HepG2 (cell line): ENCODE data around the gene SURF1. TPM values are rescaled to one million over a fixed set of nuclear protein-coding genes. Genes with fewer than 3 reads are reported as not detected.

Experiments used
- CC2D1A ChIP-seq: sonication (generic); formaldehyde crosslinking; IDR thresholded peaks from 2 replicates; pipeline ENCODE4 v1.8.1; 2023; ENCODE audit warnings: mild to moderate bottlenecking, missing genetic modification reagents
- ELF1 ChIP-seq: sonication (generic); formaldehyde crosslinking; IDR thresholded peaks from 2 replicates; pipeline ENCODE4 v1.4.0; 2020; ENCODE audit warnings: missing genetic modification reagents
- EZH2 ChIP-seq: conservative IDR thresholded peaks from 2 replicates; pipeline ENCODE4 v1.6.1; 2012; ENCODE audit warnings: mild to moderate bottlenecking, low read depth, low read length, moderate library complexity
- FOXO4 ChIP-seq: sonication (generic); formaldehyde crosslinking; conservative IDR thresholded peaks from 2 replicates; pipeline ENCODE4 v1.8.1; 2023; ENCODE audit warnings: missing genetic modification reagents
- HNRNPL ChIP-seq: fragments of 200-400 bp; formaldehyde crosslinking; IDR thresholded peaks from 2 replicates; pipeline ENCODE4 v1.6.1; 2017; ENCODE audit warnings: mild to moderate bottlenecking, low read depth, low read length
- KLF15 ChIP-seq: sonication (generic); formaldehyde crosslinking; IDR thresholded peaks from 2 replicates; pipeline ENCODE4 v1.8.1; 2023; ENCODE audit warnings: borderline replicate concordance, mild to moderate bottlenecking, inconsistent platforms, missing genetic modification reagents, mixed read lengths
- MAF1 ChIP-seq: sonication (generic); formaldehyde crosslinking; IDR thresholded peaks from 2 replicates; pipeline ENCODE4 v1.5.0; 2020; ENCODE audit warnings: missing genetic modification reagents, borderline replicate concordance
- MAFF ChIP-seq: IDR thresholded peaks from 2 replicates; pipeline ENCODE4 v1.6.1; 2011; ENCODE audit warnings: low read depth, low read length, improper control_type of control experiment
- MAFG ChIP-seq: sonication (generic); formaldehyde crosslinking; IDR thresholded peaks from 2 replicates; pipeline ENCODE4 v1.5.1; 2020; ENCODE audit warnings: mild to moderate bottlenecking, missing genetic modification reagents
- NONO ChIP-seq, 2 experiments: fragments of 450-650 bp in 1 of 2; sonication (generic) in 1 of 2; formaldehyde crosslinking in 1 of 2; IDR thresholded peaks in 1 of 2; conservative IDR thresholded peaks in 1 of 2; 2 replicates each; pipeline versions ENCODE4 v1.6.1 to v1.8.0; 2017 to 2022; ENCODE audit warnings: mild to moderate bottlenecking in 1 of 2, missing genetic modification reagents in 1 of 2, moderate library complexity in 1 of 2
- PRDM10 ChIP-seq: sonication (generic); formaldehyde crosslinking; IDR thresholded peaks from 2 replicates; pipeline ENCODE4 v1.4.0; 2020; ENCODE audit warnings: low read depth, missing genetic modification reagents
- TGIF2 ChIP-seq: IDR thresholded peaks from 2 replicates; pipeline ENCODE4 v1.6.1; 2016; ENCODE audit warnings: control low read depth, missing compliant biosample characterization
- TRAFD1 ChIP-seq: sonication (generic); formaldehyde crosslinking; IDR thresholded peaks from 2 replicates; pipeline ENCODE4 v1.5.1; 2020; ENCODE audit warnings: missing genetic modification reagents, mild to moderate bottlenecking, borderline replicate concordance
- U2AF1 ChIP-seq: fragments of 200-400 bp; formaldehyde crosslinking; optimal IDR thresholded peaks from 2 replicates; pipeline ENCODE3; 2017; ENCODE audit warnings: mild to moderate bottlenecking, low read depth, low read length
- UBTF ChIP-seq: sonication (generic); formaldehyde crosslinking; IDR thresholded peaks from 2 replicates; pipeline ENCODE4 v1.4.0; 2020; ENCODE audit warnings: mild to moderate bottlenecking, missing genetic modification reagents
- ZFX ChIP-seq: sonication (generic); formaldehyde crosslinking; IDR thresholded peaks from 2 replicates; pipeline ENCODE4 v1.4.0; 2020; ENCODE audit warnings: mild to moderate bottlenecking, low read depth, missing genetic modification reagents, moderate library complexity
- ZNF17 ChIP-seq: sonication (generic); formaldehyde crosslinking; IDR thresholded peaks from 2 replicates; pipeline ENCODE4 v1.5.0; 2020; ENCODE audit warnings: mild to moderate bottlenecking, missing genetic modification reagents
- ZNF296 ChIP-seq: sonication (generic); formaldehyde crosslinking; conservative IDR thresholded peaks from 2 replicates; pipeline ENCODE4 v1.5.0; 2020; ENCODE audit warnings: mild to moderate bottlenecking, missing genetic modification reagents
- ZNF775 ChIP-seq: sonication (generic); formaldehyde crosslinking; IDR thresholded peaks from 2 replicates; pipeline ENCODE4 v1.4.0; 2020; ENCODE audit warnings: missing genetic modification reagents, mild to moderate bottlenecking, moderate library complexity, borderline replicate concordance
- ZNF839 ChIP-seq: sonication (generic); formaldehyde crosslinking; IDR thresholded peaks from 2 replicates; pipeline ENCODE4 v1.4.0; 2020; ENCODE audit warnings: missing genetic modification reagents, mild to moderate bottlenecking, borderline replicate concordance
- ZNF850 ChIP-seq: sonication (generic); formaldehyde crosslinking; conservative IDR thresholded peaks from 2 replicates; pipeline ENCODE4 v1.9.0; 2021; ENCODE audit warnings: mild to moderate bottlenecking, missing genetic modification reagents
- polyA plus RNA-seq, 8 experiments: library from polyadenylated mRNA; depleted of rRNA in 3 of 8; stranded (reverse) in 7 of 8; unstranded in 1 of 8; fragments of >200 nt; fragmentation: Illumina TruSeq in 4 of 8; extraction: Trizol in 4 of 8; gene quantifications; 2 replicates each; pipeline versions ENCODE4 v1.2.1 to v1.2.3, GENCODE V29; 2011 to 2016; ENCODE audit warnings: low read depth in 4 of 8, missing spikeins in 1 of 8, mixed read lengths in 1 of 8; ENCODE audit not compliant: insufficient read depth in 1 of 8
- total RNA-seq, 5 experiments: library from RNA; depleted of rRNA; stranded (reverse); fragments of >200 nt; fragmentation: Illumina TruSeq; extraction: Trizol; gene quantifications; 2 replicates each; pipeline ENCODE4 v1.2.3, GENCODE V29; 2016; ENCODE audit warnings: low read depth in 1 of 5

SURF1 gene
- total and polyA plus RNA-seq, 2 of the 13 experiments (the other 11 are each of a cell fraction or from before 2014, with no cell fraction given) = 17.8 to 40.7 TPM

GRCh38 chr9:133384736-133385321, 28.5 kb upstream of the SURF1 start (continued):
- TF ChIP-seq UBTF (CRISPR knock-in tag) (peak; percentile 46; the same call in 1 of the 2 replicates), ZNF850 (CRISPR knock-in tag) (no peak), EZH2 (no peak), NONO (IDR thresholded peaks at IDR 0.05) (no peak), NONO (CRISPR knock-in tag; conservative IDR thresholded peaks at IDR 0.05) (no peak), PRDM10 (CRISPR knock-in tag) (no peak), FOXO4 (0 out of 2 replicates have a peak, but pooled peaks have one; percentile 68), ZNF17 (CRISPR knock-in tag) (no peak), U2AF1 (no peak), TGIF2 (CRISPR knock-in tag) (no peak), MAF1 (CRISPR knock-in tag) (no peak), ZNF775 (CRISPR knock-in tag) (no peak), ZFX (peak; percentile 60), ELF1 (CRISPR knock-in tag) (no peak), HNRNPL (0 out of 2 replicates have a peak, but pooled peaks have one; percentile 23), ZNF296 (CRISPR knock-in tag) (no peak), KLF15 (CRISPR knock-in tag) (no peak), TRAFD1 (CRISPR knock-in tag) (no peak), MAFG (CRISPR knock-in tag) (no peak), MAFF (no peak), ZNF839 (CRISPR knock-in tag) (0 out of 2 replicates have a peak, but pooled peaks have one; percentile 53), CC2D1A (CRISPR knock-in tag) (no peak)
